H1 (cell line): Measurements from ENCODE around the gene AP5S1. TPM values are rescaled to one million over a fixed set of nuclear protein-coding genes. Genes with fewer than 3 reads are reported as not detected.

Experiments
- CBX8 ChIP-seq: fragments of 300-800, 300-1000 bp; sonication (generic); IDR thresholded peaks from 2 replicates; pipeline ENCODE4 v1.7.1; 2016; ENCODE audit warnings: low read depth, low read length, borderline replicate concordance
- CHD1 ChIP-seq: IDR thresholded peaks from 2 replicates; pipeline ENCODE4 v1.6.1; 2012; ENCODE audit warnings: low read depth, low read length, improper control_type of control experiment
- CHD2 ChIP-seq: IDR thresholded peaks from 2 replicates; pipeline ENCODE4 v1.6.1; 2012; ENCODE audit warnings: low read length, improper control_type of control experiment
- NANOG ChIP-seq: IDR thresholded peaks from 2 replicates; pipeline ENCODE4 v1.6.1; 2011; ENCODE audit warnings: low read length, low read depth, mild to moderate bottlenecking, inconsistent platforms; ENCODE audit not compliant: insufficient read depth, poor library complexity, severe bottlenecking
- NRF1 ChIP-seq: IDR thresholded peaks from 2 replicates; pipeline ENCODE4 v1.6.1; 2011; ENCODE audit warnings: mild to moderate bottlenecking, low read depth, low read length, improper control_type of control experiment
- SIX5 ChIP-seq: IDR thresholded peaks from 2 replicates; pipeline ENCODE4 v1.6.1; 2011; ENCODE audit warnings: mild to moderate bottlenecking, low read depth, low read length
- ZNF274 ChIP-seq: IDR thresholded peaks from 2 replicates; pipeline ENCODE4 v1.7.0; 2012; ENCODE audit warnings: low read length, borderline replicate concordance; ENCODE audit errors: extremely low read depth
- polyA plus RNA-seq, 7 experiments: library from polyadenylated mRNA; depleted of rRNA in 3 of 7; stranded (reverse) in 5 of 7; unstranded in 2 of 7; fragments of >200 nt in 5 of 7; fragments of 200-250 nt in 2 of 7; gene quantifications; 1 replicate in 5 of 7; 2 replicates in 1 of 7; 4 replicates in 1 of 7; pipeline versions ENCODE4 v1.2.1 to v1.2.3, GENCODE V29; 2011 to 2013; ENCODE audit warnings: missing spikeins in 2 of 7, mixed read lengths in 2 of 7
- total RNA-seq: library from RNA; stranded (reverse); fragmentation: NEBNext Ultra II Directional; extraction: Animal tissue kit (Norgen Biotek cat#: 25700); gene quantifications from 2 replicates; pipeline ENCODE4 v1.2.1, GENCODE V29; 2021
- TF ChIP-seq, protein P1 (sequence below): fragments of 300-600 bp; sonication (generic); IDR thresholded peaks from 2 replicates; pipeline ENCODE4 v1.7.1; 2012; ENCODE audit warnings: low read length, moderate library complexity, mild to moderate bottlenecking, inconsistent platforms; ENCODE audit not compliant: insufficient replicate concordance
- TF ChIP-seq, protein P2 (sequence below): IDR thresholded peaks from 2 replicates; pipeline ENCODE4 v1.6.1; 2011; ENCODE audit warnings: low read depth, mild to moderate bottlenecking, low read length; ENCODE audit not compliant: insufficient read depth

The AP5S1 gene
- total and polyA plus RNA-seq, 2 of the 8 experiments (the other 6 are each of a cell fraction or from before 2014, with no cell fraction given), result 3.3 to 3.7 TPM

DNA sequence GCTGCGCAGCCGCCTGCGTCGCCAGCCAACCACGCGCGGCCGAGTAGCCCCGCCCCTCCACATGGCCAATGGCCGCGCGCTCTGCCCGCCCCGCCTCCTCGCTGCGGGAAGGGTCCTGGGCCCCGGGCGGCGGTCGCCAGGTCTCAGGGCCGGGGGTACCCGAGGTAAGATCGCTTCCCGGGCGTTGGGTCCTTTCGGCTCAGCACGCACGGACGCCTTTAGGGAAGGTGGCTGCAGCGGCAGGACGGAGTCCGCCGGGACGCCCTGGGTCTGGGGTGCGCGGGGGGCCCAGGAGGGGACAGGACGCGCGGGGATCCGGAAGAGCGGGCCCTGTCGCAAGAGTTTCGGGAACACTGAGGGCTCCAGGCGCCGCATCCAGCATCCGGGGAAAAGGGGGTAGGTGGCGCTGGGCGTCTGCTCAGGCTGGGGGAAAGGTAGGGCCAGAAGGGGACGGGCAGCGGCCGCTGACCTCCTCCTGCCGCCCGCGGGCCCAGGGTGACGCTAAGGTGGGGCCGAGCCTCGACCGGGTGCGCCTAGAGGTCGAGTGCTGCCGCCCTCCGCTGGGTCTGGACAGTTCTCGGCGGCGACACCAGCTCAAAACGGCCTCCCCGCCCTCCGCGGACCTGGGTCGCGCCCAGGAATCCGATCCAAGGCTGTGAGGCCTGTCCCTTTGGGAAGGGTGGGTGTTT, 26.5 kb downstream of the AP5S1 start, which contains the start of gene MAVS (continued):
- TF ChIP-seq, protein P1, sequence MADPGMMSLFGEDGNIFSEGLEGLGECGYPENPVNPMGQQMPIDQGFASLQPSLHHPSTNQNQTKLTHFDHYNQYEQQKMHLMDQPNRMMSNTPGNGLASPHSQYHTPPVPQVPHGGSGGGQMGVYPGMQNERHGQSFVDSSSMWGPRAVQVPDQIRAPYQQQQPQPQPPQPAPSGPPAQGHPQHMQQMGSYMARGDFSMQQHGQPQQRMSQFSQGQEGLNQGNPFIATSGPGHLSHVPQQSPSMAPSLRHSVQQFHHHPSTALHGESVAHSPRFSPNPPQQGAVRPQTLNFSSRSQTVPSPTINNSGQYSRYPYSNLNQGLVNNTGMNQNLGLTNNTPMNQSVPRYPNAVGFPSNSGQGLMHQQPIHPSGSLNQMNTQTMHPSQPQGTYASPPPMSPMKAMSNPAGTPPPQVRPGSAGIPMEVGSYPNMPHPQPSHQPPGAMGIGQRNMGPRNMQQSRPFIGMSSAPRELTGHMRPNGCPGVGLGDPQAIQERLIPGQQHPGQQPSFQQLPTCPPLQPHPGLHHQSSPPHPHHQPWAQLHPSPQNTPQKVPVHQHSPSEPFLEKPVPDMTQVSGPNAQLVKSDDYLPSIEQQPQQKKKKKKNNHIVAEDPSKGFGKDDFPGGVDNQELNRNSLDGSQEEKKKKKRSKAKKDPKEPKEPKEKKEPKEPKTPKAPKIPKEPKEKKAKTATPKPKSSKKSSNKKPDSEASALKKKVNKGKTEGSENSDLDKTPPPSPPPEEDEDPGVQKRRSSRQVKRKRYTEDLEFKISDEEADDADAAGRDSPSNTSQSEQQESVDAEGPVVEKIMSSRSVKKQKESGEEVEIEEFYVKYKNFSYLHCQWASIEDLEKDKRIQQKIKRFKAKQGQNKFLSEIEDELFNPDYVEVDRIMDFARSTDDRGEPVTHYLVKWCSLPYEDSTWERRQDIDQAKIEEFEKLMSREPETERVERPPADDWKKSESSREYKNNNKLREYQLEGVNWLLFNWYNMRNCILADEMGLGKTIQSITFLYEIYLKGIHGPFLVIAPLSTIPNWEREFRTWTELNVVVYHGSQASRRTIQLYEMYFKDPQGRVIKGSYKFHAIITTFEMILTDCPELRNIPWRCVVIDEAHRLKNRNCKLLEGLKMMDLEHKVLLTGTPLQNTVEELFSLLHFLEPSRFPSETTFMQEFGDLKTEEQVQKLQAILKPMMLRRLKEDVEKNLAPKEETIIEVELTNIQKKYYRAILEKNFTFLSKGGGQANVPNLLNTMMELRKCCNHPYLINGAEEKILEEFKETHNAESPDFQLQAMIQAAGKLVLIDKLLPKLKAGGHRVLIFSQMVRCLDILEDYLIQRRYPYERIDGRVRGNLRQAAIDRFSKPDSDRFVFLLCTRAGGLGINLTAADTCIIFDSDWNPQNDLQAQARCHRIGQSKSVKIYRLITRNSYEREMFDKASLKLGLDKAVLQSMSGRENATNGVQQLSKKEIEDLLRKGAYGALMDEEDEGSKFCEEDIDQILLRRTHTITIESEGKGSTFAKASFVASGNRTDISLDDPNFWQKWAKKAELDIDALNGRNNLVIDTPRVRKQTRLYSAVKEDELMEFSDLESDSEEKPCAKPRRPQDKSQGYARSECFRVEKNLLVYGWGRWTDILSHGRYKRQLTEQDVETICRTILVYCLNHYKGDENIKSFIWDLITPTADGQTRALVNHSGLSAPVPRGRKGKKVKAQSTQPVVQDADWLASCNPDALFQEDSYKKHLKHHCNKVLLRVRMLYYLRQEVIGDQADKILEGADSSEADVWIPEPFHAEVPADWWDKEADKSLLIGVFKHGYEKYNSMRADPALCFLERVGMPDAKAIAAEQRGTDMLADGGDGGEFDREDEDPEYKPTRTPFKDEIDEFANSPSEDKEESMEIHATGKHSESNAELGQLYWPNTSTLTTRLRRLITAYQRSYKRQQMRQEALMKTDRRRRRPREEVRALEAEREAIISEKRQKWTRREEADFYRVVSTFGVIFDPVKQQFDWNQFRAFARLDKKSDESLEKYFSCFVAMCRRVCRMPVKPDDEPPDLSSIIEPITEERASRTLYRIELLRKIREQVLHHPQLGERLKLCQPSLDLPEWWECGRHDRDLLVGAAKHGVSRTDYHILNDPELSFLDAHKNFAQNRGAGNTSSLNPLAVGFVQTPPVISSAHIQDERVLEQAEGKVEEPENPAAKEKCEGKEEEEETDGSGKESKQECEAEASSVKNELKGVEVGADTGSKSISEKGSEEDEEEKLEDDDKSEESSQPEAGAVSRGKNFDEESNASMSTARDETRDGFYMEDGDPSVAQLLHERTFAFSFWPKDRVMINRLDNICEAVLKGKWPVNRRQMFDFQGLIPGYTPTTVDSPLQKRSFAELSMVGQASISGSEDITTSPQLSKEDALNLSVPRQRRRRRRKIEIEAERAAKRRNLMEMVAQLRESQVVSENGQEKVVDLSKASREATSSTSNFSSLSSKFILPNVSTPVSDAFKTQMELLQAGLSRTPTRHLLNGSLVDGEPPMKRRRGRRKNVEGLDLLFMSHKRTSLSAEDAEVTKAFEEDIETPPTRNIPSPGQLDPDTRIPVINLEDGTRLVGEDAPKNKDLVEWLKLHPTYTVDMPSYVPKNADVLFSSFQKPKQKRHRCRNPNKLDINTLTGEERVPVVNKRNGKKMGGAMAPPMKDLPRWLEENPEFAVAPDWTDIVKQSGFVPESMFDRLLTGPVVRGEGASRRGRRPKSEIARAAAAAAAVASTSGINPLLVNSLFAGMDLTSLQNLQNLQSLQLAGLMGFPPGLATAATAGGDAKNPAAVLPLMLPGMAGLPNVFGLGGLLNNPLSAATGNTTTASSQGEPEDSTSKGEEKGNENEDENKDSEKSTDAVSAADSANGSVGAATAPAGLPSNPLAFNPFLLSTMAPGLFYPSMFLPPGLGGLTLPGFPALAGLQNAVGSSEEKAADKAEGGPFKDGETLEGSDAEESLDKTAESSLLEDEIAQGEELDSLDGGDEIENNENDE, result no peak
- TF ChIP-seq ZNF274, result no peak
- TF ChIP-seq CBX8, result no peak
- TF ChIP-seq, protein P2, sequence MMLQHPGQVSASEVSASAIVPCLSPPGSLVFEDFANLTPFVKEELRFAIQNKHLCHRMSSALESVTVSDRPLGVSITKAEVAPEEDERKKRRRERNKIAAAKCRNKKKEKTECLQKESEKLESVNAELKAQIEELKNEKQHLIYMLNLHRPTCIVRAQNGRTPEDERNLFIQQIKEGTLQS, result no peak
- no peak for TF ChIP-seq CHD1
- TF ChIP-seq NANOG, result no peak
- no peak; the same call in 1 of the 2 replicates for TF ChIP-seq NRF1
- no peak for TF ChIP-seq CHD2
- TF ChIP-seq SIX5, result no peak
